DND-41 (cell line): ENCODE data around the gene HMGN4.

Experiments
- ATAC-seq: fragments of 200-7000 bp; cut with Tn5 transposase; 3 replicates; pipeline ENCODE4 v1.9.1; 2021; ENCODE audit warnings: low read depth; ENCODE audit not compliant: insufficient read depth
- DNase-seq: peaks from one replicate; pipeline ENCODE4 v3.0.0-alpha.2; 2020
- H2AFZ ChIP-seq: 2 replicates; pipeline ENCODE4 v1.6.0; 2012; ENCODE audit warnings: low read depth, low read length
- H3K27ac ChIP-seq: 2 replicates; pipeline ENCODE4 v1.5.1; 2012; ENCODE audit warnings: low read length, inconsistent platforms
- H3K27me3 ChIP-seq: fragments of 200-600 bp; sonication (generic); 2 replicates; pipeline ENCODE4 v1.6.0; 2012; ENCODE audit warnings: low read length, mild to moderate bottlenecking, inconsistent platforms; ENCODE audit not compliant: insufficient read depth, poor library complexity
- H3K36me3 ChIP-seq: 2 replicates; pipeline ENCODE4 v1.5.1; 2012; ENCODE audit warnings: low read length, inconsistent platforms; ENCODE audit not compliant: insufficient read depth
- H3K4me1 ChIP-seq: 2 replicates; pipeline ENCODE4 v1.5.1; 2012; ENCODE audit warnings: mild to moderate bottlenecking, low read length; ENCODE audit not compliant: insufficient read depth
- H3K4me2 ChIP-seq: 2 replicates; pipeline ENCODE4 v1.6.0; 2012; ENCODE audit warnings: mild to moderate bottlenecking, moderate library complexity, low read length, inconsistent platforms; ENCODE audit not compliant: insufficient read depth
- H3K4me3 ChIP-seq, 2 experiments: fragments of 200-600 bp in 1 of 2; shearing (Covaris generic) in 1 of 2; 2 replicates each; pipeline ENCODE4 v1.5.1; 2012 to 2016; ENCODE audit warnings: inconsistent platforms in 2 of 2, low read length in 2 of 2, mild to moderate bottlenecking in 2 of 2, low read depth in 1 of 2, moderate library complexity in 1 of 2
- H3K79me2 ChIP-seq: 2 replicates; pipeline ENCODE4 v1.6.0; 2012; ENCODE audit warnings: low read length, inconsistent platforms; ENCODE audit not compliant: insufficient read depth
- H3K9ac ChIP-seq: 2 replicates; pipeline ENCODE4 v1.6.0; 2012; ENCODE audit warnings: low read depth, mild to moderate bottlenecking, inconsistent platforms, low read length, moderate library complexity
- H3K9me3 ChIP-seq: 2 replicates; pipeline ENCODE4 v1.5.1; 2012; ENCODE audit warnings: low read length, moderate library complexity, mild to moderate bottlenecking, inconsistent platforms; ENCODE audit not compliant: insufficient read depth, severe bottlenecking
- H4K20me1 ChIP-seq: 2 replicates; pipeline ENCODE4 v1.6.0; 2012; ENCODE audit warnings: low read length; ENCODE audit not compliant: insufficient read depth
- CTCF ChIP-seq: IDR thresholded peaks from 2 replicates; pipeline ENCODE4 v1.5.1; 2012; ENCODE audit warnings: borderline replicate concordance, low read length, moderate library complexity, mild to moderate bottlenecking; ENCODE audit not compliant: poor library complexity, severe bottlenecking; ENCODE audit errors: extremely low read depth
- EZH2 ChIP-seq: IDR thresholded peaks from 3 replicates; pipeline ENCODE4 v1.6.1; 2012; ENCODE audit warnings: borderline replicate concordance, low read depth, mild to moderate bottlenecking, moderate library complexity, low read length, inconsistent platforms; ENCODE audit not compliant: severe bottlenecking

The HMGN4 gene

GRCh38 chr6:26561533-26562466 is 23.6 kb downstream of the HMGN4 start:
- no peak for DNase-seq
- no peak overlapping the region for H3K4me2 ChIP-seq
- no peaks in the 10 kb centered on the region for H3K36me3 ChIP-seq
- no peaks in the 10 kb centered on the region for H3K9me3 ChIP-seq
- no peaks in the 10 kb centered on the region for H3K79me2 ChIP-seq
- H3K9ac ChIP-seq, result no peak overlapping the region
- no peaks in the 10 kb centered on the region for H4K20me1 ChIP-seq
- H3K27me3 ChIP-seq, result no peaks in the 10 kb centered on the region
- no peak overlapping the region for H2AFZ ChIP-seq
- no peak overlapping the region for H3K27ac ChIP-seq
- H3K4me1 ChIP-seq, result no peaks in the 10 kb centered on the region
- no peak overlapping the region for H3K4me3 ChIP-seq
- no peak for ATAC-seq
- TF ChIP-seq CTCF, result no peak
- TF ChIP-seq EZH2, result no peak

GRCh38 chr6:26563488-26563887 is 25.3 kb downstream of the HMGN4 start:
- Histone ChIP-seq H3K4me2 (no peak overlapping the region), H3K36me3 (no peaks in the 10 kb centered on the region)

GRCh38 chr6:26568601-26569432 is 30.7 kb downstream of the HMGN4 start:
- Histone ChIP-seq H2AFZ (peak overlapping the region; percentile 61), H3K36me3 (no peaks in the 10 kb centered on the region), H3K4me1 (peaks cover 29% of the 10 kb centered on the region), H4K20me1 (no peaks in the 10 kb centered on the region), H3K4me3 (peak overlapping the region; percentile 22 to 63; a peak in 3 of 4 replicates), H3K27ac (peak overlapping the region; percentile 1; the same call in 1 of the 2 replicates), H3K79me2 (no peaks in the 10 kb centered on the region), H3K9ac (peak overlapping the region; percentile 39), H3K27me3 (no peaks in the 10 kb centered on the region), H3K4me2 (peak overlapping the region; percentile 58), H3K9me3 (no peaks in the 10 kb centered on the region)
- TF ChIP-seq EZH2 (no peak), CTCF (peak; percentile 24)
- ATAC-seq (peak; percentile 87), DNase-seq (peak; percentile 95)

More at GRCh38 chr6:26563488-26563887, 25.3 kb downstream of the HMGN4 start:
- DNase-seq (no peak), ATAC-seq (no peak)
- Histone ChIP-seq H3K9me3 (no peaks in the 10 kb centered on the region), H3K27me3 (no peaks in the 10 kb centered on the region), H2AFZ (no peak overlapping the region), H3K27ac (no peak overlapping the region), H3K4me3 (no peak overlapping the region), H3K9ac (no peak overlapping the region), H3K79me2 (no peaks in the 10 kb centered on the region), H4K20me1 (no peaks in the 10 kb centered on the region), H3K4me1 (peaks cover 5% of the 10 kb centered on the region)
- no peak for TF ChIP-seq CTCF
- no peak for TF ChIP-seq EZH2
